Lung (tissue), 12 donors: Measurements from ENCODE around the gene LIPJ. TPM values are rescaled to one million over a fixed set of nuclear protein-coding genes. Genes with fewer than 3 reads are reported as not detected.

Source experiments
- ATAC-seq: fragments of 200-7000 bp; cut with Tn5 transposase; one replicate; pipeline ENCODE4 v1.9.1; 2020; ENCODE audit warnings: moderate number of reproducible peaks; ENCODE audit not compliant: insufficient read depth, low FRiP score
- DNase-seq, 3 donors: peaks; one replicate each; pipeline ENCODE4 v3.0.0-alpha.2; 2013 to 2017
- H3K27ac ChIP-seq, 2 donors: one replicate each; pipeline ENCODE4 v1.5.1; 2013; ENCODE audit warnings: mild to moderate bottlenecking in 2 of 2, moderate library complexity in 2 of 2, control low read depth in 1 of 2, inconsistent platforms in 1 of 2, low read depth in 1 of 2, low read length in 1 of 2
- H3K27me3 ChIP-seq, 3 donors: one replicate each; pipeline ENCODE4 v1.5.1; 2013; ENCODE audit warnings: low read length in 2 of 3; ENCODE audit not compliant: control insufficient read depth in 3 of 3, insufficient read depth in 3 of 3
- H3K36me3 ChIP-seq, 4 donors: one replicate each; pipeline ENCODE4 v1.5.1; 2013; ENCODE audit warnings: low read length in 4 of 4, mild to moderate bottlenecking in 1 of 4, moderate library complexity in 1 of 4; ENCODE audit not compliant: control insufficient read depth in 4 of 4, insufficient read depth in 4 of 4
- H3K4me1 ChIP-seq, 5 donors: one replicate each; pipeline ENCODE4 v1.5.1; 2013; ENCODE audit warnings: low read length in 5 of 5, mild to moderate bottlenecking in 2 of 5, moderate library complexity in 1 of 5; ENCODE audit not compliant: control insufficient read depth in 5 of 5, insufficient read depth in 5 of 5
- H3K4me3 ChIP-seq: one replicate; pipeline ENCODE4 v1.5.1; 2013; ENCODE audit warnings: mild to moderate bottlenecking, control low read depth, moderate library complexity
- H3K9ac ChIP-seq, 2 donors: one replicate each; pipeline ENCODE4 v1.5.1; 2013; ENCODE audit warnings: low read length in 2 of 2, control low read depth in 1 of 2; ENCODE audit not compliant: insufficient read depth in 1 of 2
- H3K9me3 ChIP-seq, 4 donors: one replicate each; pipeline ENCODE4 v1.5.1; 2013; ENCODE audit warnings: low read length in 3 of 4, mild to moderate bottlenecking in 1 of 4, moderate library complexity in 1 of 4; ENCODE audit not compliant: control insufficient read depth in 4 of 4, insufficient read depth in 3 of 4
- WGBS, 2 donors: extraction: QIAGEN DNeasy Blood & Tissue Kit; methylation state at CpG; one replicate each; pipeline ENCODE4 v1.1.7; 2013; 5-methylcytosine and 5-hydroxymethylcytosine counted together
- polyA plus RNA-seq, 2 donors: library from polyadenylated mRNA; stranded (reverse); fragments of 200-250 nt; gene quantifications; one replicate each; pipeline ENCODE4 v1.2.1, GENCODE V29; 2013
- total RNA-seq, 2 donors: library from RNA; depleted of rRNA in 1 of 2; stranded (reverse); fragments of >200 nt in 1 of 2; gene quantifications; one replicate each; pipeline ENCODE4 v1.2.1, GENCODE V29; 2014 to 2021
- TF ChIP-seq, protein P1 (sequence below): IDR thresholded peaks from 2 replicates; pipeline ENCODE4 v1.5.1; 2012; ENCODE audit warnings: mild to moderate bottlenecking; ENCODE audit errors: control extremely low read depth, extremely low read depth
- donor health status: control.
- donor health status: control.
- donor health status: Bipolar disorder and iron deficiency.
- donor health status: healthy.
- donor health status: DM: yes; HTN: yes; CAD: no.

LIPJ gene
- total and polyA plus RNA-seq, 4 donors = 0.02 to 0.14 (median 0.12) TPM; not detected in 1

DNA sequence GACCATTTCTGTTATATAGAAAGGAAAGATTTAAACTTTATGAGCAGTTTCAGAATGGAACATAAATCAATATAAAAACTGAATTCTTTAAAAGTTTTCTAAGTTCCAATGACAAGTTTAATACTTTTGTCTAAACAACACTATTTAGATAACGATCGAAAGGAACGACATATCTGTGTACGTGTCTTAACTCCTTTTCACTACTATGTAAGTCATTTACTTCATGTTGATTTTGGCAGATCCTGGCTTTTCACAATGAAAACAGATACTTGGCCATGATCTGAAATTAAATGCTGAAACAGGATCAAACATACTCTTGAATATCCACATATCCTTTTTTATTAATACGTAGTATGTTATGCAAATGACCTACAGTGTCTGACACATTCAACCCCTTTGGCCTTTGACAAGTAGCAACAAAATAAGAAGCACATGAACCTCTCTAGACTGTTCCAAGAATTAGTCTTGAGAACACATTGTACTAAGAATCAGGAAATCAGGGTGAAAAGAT lies 45.4 kb upstream of the LIPJ start:
- peak in 1 of 3 donors; percentile 29 for DNase-seq
- Histone ChIP-seq H3K9ac (no peak overlapping the region), H3K27ac (no peak overlapping the region), H3K27me3 (no peaks in the 10 kb centered on the region), H3K4me3 (no peak overlapping the region), H3K36me3 (no peaks in the 10 kb centered on the region), H3K9me3 (no peaks in the 10 kb centered on the region), H3K4me1 (peaks cover 0 to 38% (median 6%) of the 10 kb centered on the region in 5 donors)
- TF ChIP-seq, protein P1, sequence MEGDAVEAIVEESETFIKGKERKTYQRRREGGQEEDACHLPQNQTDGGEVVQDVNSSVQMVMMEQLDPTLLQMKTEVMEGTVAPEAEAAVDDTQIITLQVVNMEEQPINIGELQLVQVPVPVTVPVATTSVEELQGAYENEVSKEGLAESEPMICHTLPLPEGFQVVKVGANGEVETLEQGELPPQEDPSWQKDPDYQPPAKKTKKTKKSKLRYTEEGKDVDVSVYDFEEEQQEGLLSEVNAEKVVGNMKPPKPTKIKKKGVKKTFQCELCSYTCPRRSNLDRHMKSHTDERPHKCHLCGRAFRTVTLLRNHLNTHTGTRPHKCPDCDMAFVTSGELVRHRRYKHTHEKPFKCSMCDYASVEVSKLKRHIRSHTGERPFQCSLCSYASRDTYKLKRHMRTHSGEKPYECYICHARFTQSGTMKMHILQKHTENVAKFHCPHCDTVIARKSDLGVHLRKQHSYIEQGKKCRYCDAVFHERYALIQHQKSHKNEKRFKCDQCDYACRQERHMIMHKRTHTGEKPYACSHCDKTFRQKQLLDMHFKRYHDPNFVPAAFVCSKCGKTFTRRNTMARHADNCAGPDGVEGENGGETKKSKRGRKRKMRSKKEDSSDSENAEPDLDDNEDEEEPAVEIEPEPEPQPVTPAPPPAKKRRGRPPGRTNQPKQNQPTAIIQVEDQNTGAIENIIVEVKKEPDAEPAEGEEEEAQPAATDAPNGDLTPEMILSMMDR = no peak
- 62 to 81% methylated on average over 5 of the region's 5 CpGs for WGBS, 2 donors
- no peak for ATAC-seq

DNA sequence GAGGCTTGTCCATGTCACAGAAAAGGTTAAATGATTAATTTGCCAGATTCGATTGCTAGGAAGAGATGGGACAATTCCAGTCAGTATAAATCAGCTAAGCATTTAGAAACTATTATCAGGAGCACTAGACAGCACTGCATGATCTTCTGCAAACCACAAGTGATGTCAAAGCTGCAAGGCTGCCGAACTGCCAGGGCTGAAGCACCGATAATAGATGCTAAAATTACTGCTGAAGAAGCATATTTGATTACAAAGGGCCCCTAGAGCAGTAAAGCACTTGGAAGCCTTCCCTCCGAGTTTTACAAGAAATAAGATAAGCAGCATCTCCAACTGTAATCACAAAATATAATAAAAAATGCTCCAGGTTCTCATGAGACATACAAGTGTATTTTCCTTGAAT lies 44.0 kb upstream of the LIPJ start:
- ATAC-seq (no peak), DNase-seq (no peak)
- Histone ChIP-seq H3K4me3 (no peak overlapping the region), H3K9ac (no peak overlapping the region), H3K9me3 (no peaks in the 10 kb centered on the region), H3K36me3 (no peaks in the 10 kb centered on the region), H3K27ac (no peak overlapping the region), H3K27me3 (no peaks in the 10 kb centered on the region), H3K4me1 (peaks cover 0 to 29% (median 6%) of the 10 kb centered on the region in 5 donors)
- 76 to 86% methylated on average over 4 of the region's 4 CpGs for WGBS, 2 donors
- TF ChIP-seq, protein P1 = no peak

DNA sequence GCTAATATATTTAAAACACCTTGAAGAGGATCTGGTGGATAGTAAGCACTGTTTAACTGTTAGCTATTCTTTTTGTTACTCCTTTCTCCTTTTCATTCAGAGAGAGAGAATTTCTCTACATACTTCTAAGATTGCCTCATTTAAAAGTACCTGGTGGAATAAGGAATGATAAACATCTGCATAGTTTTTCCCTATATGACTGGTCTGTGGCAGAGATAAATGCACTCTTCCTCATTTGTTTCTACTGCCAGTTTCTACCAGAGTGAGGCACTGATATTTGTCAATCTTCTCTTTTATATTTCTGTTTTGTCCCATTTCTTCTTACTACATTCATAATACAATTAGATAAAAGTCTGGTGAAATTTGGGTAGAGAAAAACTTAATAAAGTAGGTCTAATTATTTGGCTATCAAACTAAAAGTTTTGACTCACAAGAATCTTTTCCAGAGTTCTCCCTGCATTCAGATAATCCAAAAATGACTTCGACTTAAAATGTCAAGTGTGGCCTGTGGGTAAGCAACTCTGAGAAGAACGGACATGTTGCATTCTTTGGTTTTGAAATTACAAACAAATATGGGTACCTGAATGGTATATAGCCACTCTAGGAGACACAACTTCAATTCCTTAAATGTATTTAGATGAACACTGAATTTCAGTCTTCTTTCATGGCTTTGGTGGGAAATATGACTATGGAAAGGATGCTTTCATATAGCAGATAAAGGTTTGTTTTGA lies 42.3 kb upstream of the LIPJ start:
- Histone ChIP-seq H3K27ac (no peak overlapping the region), H3K27me3 (no peaks in the 10 kb centered on the region), H3K4me3 (no peak overlapping the region), H3K4me1 (peaks cover 0 to 20% (median 6%) of the 10 kb centered on the region in 5 donors), H3K9ac (no peak overlapping the region), H3K36me3 (no peaks in the 10 kb centered on the region), H3K9me3 (no peaks in the 10 kb centered on the region)
- DNase-seq (no peak), ATAC-seq (no peak)
- WGBS, 2 donors = 90 to 96% methylated on average over 2 of the region's 2 CpGs
- TF ChIP-seq, protein P1 = no peak
